CD14-positive monocyte (primary cell): ENCODE measurements around the gene GRIA1. TPM values are rescaled to one million over a fixed set of nuclear protein-coding genes. Genes with fewer than 3 reads are reported as not detected.

Source experiments
- DNase-seq, 3 donors: peaks; one replicate each; pipeline ENCODE4 v3.0.0-alpha.2; 2011 to 2022
- H2AFZ ChIP-seq: 2 replicates; pipeline ENCODE4 v1.6.0; 2012; ENCODE audit warnings: mild to moderate bottlenecking, low read depth, low read length, inconsistent platforms; ENCODE audit not compliant: insufficient read depth, poor library complexity, severe bottlenecking
- H3K27ac ChIP-seq, 2 donors: 1 replicate in 1 of 2; 2 replicates in 1 of 2; pipeline ENCODE4 v1.5.1; 2012 to 2013; ENCODE audit warnings: low read length in 2 of 2, control low read depth in 1 of 2, inconsistent platforms in 1 of 2, low read depth in 1 of 2, mild to moderate bottlenecking in 1 of 2
- H3K27me3 ChIP-seq, 2 donors: one replicate each; pipeline versions ENCODE4 v1.6.0 to v1.6.1; 2011 to 2013; ENCODE audit warnings: low read length in 2 of 2; ENCODE audit not compliant: control insufficient read depth in 2 of 2, insufficient read depth in 2 of 2
- H3K36me3 ChIP-seq, 2 donors: replicated peaks in 1 of 2; 1 replicate in 1 of 2; 2 replicates in 1 of 2; pipeline versions ENCODE4 v1.5.1 to v1.6.1; 2012 to 2013; ENCODE audit warnings: low read length in 2 of 2, control low read depth in 1 of 2, inconsistent platforms in 1 of 2, mild to moderate bottlenecking in 1 of 2; ENCODE audit not compliant: insufficient read depth in 2 of 2, control insufficient read depth in 1 of 2
- H3K4me1 ChIP-seq, 2 donors: 1 replicate in 1 of 2; 2 replicates in 1 of 2; pipeline versions ENCODE4 v1.5.1 to v1.6.1; 2012 to 2013; ENCODE audit warnings: low read length in 2 of 2, control low read depth in 1 of 2, inconsistent platforms in 1 of 2, mild to moderate bottlenecking in 1 of 2, moderate library complexity in 1 of 2; ENCODE audit not compliant: insufficient read depth in 2 of 2, control insufficient read depth in 1 of 2
- H3K4me2 ChIP-seq: replicated peaks from 2 replicates; pipeline ENCODE3; 2012; ENCODE audit warnings: low read length, moderate library complexity, mild to moderate bottlenecking; ENCODE audit not compliant: poor library complexity, severe bottlenecking; ENCODE audit errors: extremely low read depth
- H3K4me3 ChIP-seq, 3 experiments: fragments of 200-600 bp in 1 of 3; sonication (generic) in 1 of 3; replicated peaks in 1 of 3; 1 replicate in 2 of 3; 2 replicates in 1 of 3; pipeline ENCODE4 v1.5.1; 2011 to 2013; ENCODE audit warnings: low read length in 3 of 3, mild to moderate bottlenecking in 3 of 3, control low read depth in 2 of 3, low read depth in 2 of 3, inconsistent platforms in 1 of 3, moderate library complexity in 1 of 3
- H3K79me2 ChIP-seq: 2 replicates; pipeline ENCODE4 v1.6.0; 2012; ENCODE audit warnings: mild to moderate bottlenecking, control low read depth, inconsistent platforms, low read length, moderate library complexity; ENCODE audit not compliant: insufficient read depth
- H3K9ac ChIP-seq: 2 replicates; pipeline ENCODE4 v1.6.0; 2017; ENCODE audit warnings: low read length, mild to moderate bottlenecking; ENCODE audit not compliant: insufficient read depth, poor library complexity, severe bottlenecking
- H3K9me3 ChIP-seq, 2 donors: replicated peaks in 1 of 2; 1 replicate in 1 of 2; 2 replicates in 1 of 2; pipeline versions ENCODE4 v1.5.1 to v1.6.1; 2012 to 2013; ENCODE audit warnings: low read length in 2 of 2, control low read depth in 1 of 2; ENCODE audit not compliant: control insufficient read depth in 1 of 2, insufficient read depth in 1 of 2
- H4K20me1 ChIP-seq: 2 replicates; pipeline ENCODE4 v1.6.0; 2012; ENCODE audit warnings: mild to moderate bottlenecking, low read length, control low read depth, moderate library complexity; ENCODE audit not compliant: insufficient read depth
- H3K27ac Mint-ChIP-seq, 7 donors: one replicate each; pipeline ENCODE4 v1.8.0; 2020; ENCODE audit warnings: mild to moderate bottlenecking in 7 of 7, mixed read lengths in 7 of 7, moderate library complexity in 6 of 7, inconsistent platforms in 2 of 7
- H3K27me3 Mint-ChIP-seq, 3 donors: one replicate each; pipeline ENCODE4 v1.8.0; 2021 to 2022; ENCODE audit warnings: low read depth in 3 of 3, mild to moderate bottlenecking in 3 of 3, mixed read lengths in 3 of 3, moderate library complexity in 3 of 3, inconsistent platforms in 1 of 3
- H3K36me3 Mint-ChIP-seq, 2 donors: one replicate each; pipeline ENCODE4 v1.8.0; 2020; ENCODE audit warnings: mixed read lengths in 2 of 2, inconsistent platforms in 1 of 2, mild to moderate bottlenecking in 1 of 2
- H3K4me1 Mint-ChIP-seq: one replicate; pipeline ENCODE4 v1.8.0; 2020; ENCODE audit warnings: mild to moderate bottlenecking, mixed read lengths
- H3K4me3 Mint-ChIP-seq, 2 donors: one replicate each; pipeline ENCODE4 v1.8.0; 2020; ENCODE audit warnings: mild to moderate bottlenecking in 2 of 2, mixed read lengths in 2 of 2, moderate library complexity in 1 of 2
- H3K9me3 Mint-ChIP-seq, 7 donors: one replicate each; pipeline ENCODE4 v1.8.0; 2020 to 2022; ENCODE audit warnings: mixed read lengths in 7 of 7, mild to moderate bottlenecking in 6 of 7, moderate library complexity in 6 of 7, inconsistent platforms in 2 of 7
- CTCF ChIP-seq: fragments of 200-600 bp; IDR thresholded peaks from one replicate; pipeline ENCODE4 v1.8.0; 2022; ENCODE audit warnings: antibody characterized with exemption, mild to moderate bottlenecking
- WGBS: methylation state at CpG from one replicate; pipeline ENCODE4 v1.1.5; 2013; ENCODE audit warnings: missing lambda C conversion rate; ENCODE audit not compliant: insufficient coverage; 5-methylcytosine and 5-hydroxymethylcytosine counted together
- intact Hi-C, 2 donors: fragments of 100-400 bp; cut with micrococcal nuclease; formaldehyde crosslinking; loops; one replicate each; pipeline versions ENCODE4 v1.15.0 to v1.15.1; 2023
- polyA plus RNA-seq, 3 donors: library from polyadenylated mRNA; depleted of rRNA in 1 of 3; unstranded in 2 of 3; stranded (reverse) in 1 of 3; fragments of 300-500 nt in 2 of 3; fragments of >200 nt in 1 of 3; fragmentation: Illumina TruSeq in 2 of 3; gene quantifications; 1 replicate in 2 of 3; 2 replicates in 1 of 3; pipeline ENCODE4 v1.2.3, GENCODE V29; 2012 to 2021

GRIA1 gene
- polyA plus RNA-seq, 3 donors = not detected

GRCh38 chr5:153827397-153827796 is 336.9 kb downstream of the GRIA1 start:
- Mint-ChIP-seq H3K4me1 (no peaks in the 10 kb centered on the region), H3K9me3 (peaks cover 0 to 4% (median 0%) of the 10 kb centered on the region in 7 donors), H3K4me3 (no peak overlapping the region), H3K27me3 (peaks cover 0 to 2% (median 0%) of the 10 kb centered on the region in 3 donors), H3K27ac (no peak overlapping the region), H3K36me3 (no peaks in the 10 kb centered on the region)
- Histone ChIP-seq H3K36me3 (no peaks in the 10 kb centered on the region), H3K4me2 (no peak overlapping the region), H3K27ac (no peak overlapping the region), H3K9me3 (no peaks in the 10 kb centered on the region), H3K27me3 (no peaks in the 10 kb centered on the region), H3K79me2 (no peaks in the 10 kb centered on the region), H4K20me1 (no peaks in the 10 kb centered on the region), H2AFZ (no peak overlapping the region), H3K9ac (no peak overlapping the region), H3K4me1 (no peaks in the 10 kb centered on the region), H3K4me3 (no peak overlapping the region)
- intact Hi-C loops = no loop called here
- no peak for DNase-seq
- WGBS = 100% methylated on average over 1 of the region's 4 CpGs
- no peak for TF ChIP-seq CTCF

GRCh38 chr5:153829510-153830065 is 339.1 kb downstream of the GRIA1 start:
- Mint-ChIP-seq H3K4me1 (no peaks in the 10 kb centered on the region), H3K36me3 (no peaks in the 10 kb centered on the region), H3K27me3 (peaks cover 0 to 2% (median 1%) of the 10 kb centered on the region in 3 donors), H3K4me3 (no peak overlapping the region), H3K9me3 (peaks cover 0 to 6% (median 3%) of the 10 kb centered on the region in 7 donors), H3K27ac (no peak overlapping the region)
- H3K79me2 ChIP-seq = no peaks in the 10 kb centered on the region
- no peak overlapping the region for H3K27ac ChIP-seq
- intact Hi-C loops = no loop called here
- H3K36me3 ChIP-seq = no peaks in the 10 kb centered on the region
- no peaks in the 10 kb centered on the region for H3K4me1 ChIP-seq
- WGBS = no CpG with 5 or more reads among the region's 8 CpGs
- no peak for TF ChIP-seq CTCF
- DNase-seq = no peak
- no peak overlapping the region for H3K4me2 ChIP-seq
- no peak overlapping the region for H3K9ac ChIP-seq
- no peaks in the 10 kb centered on the region for H3K27me3 ChIP-seq
- H3K4me3 ChIP-seq = no peak overlapping the region
- no peaks in the 10 kb centered on the region for H3K9me3 ChIP-seq
- H2AFZ ChIP-seq = no peak overlapping the region
- H4K20me1 ChIP-seq = no peaks in the 10 kb centered on the region
